HG03039 (cell line): ENCODE measurements around the gene CSNK1G3.

Experiments
- ATAC-seq: cut with Tn5 transposase; IDR thresholded peaks from one replicate; pipeline ENCODE4 v1.9.1; 2021; ENCODE audit warnings: mild to moderate bottlenecking, moderate library complexity; ENCODE audit not compliant: unreplicated experiment

CSNK1G3 gene

DNA sequence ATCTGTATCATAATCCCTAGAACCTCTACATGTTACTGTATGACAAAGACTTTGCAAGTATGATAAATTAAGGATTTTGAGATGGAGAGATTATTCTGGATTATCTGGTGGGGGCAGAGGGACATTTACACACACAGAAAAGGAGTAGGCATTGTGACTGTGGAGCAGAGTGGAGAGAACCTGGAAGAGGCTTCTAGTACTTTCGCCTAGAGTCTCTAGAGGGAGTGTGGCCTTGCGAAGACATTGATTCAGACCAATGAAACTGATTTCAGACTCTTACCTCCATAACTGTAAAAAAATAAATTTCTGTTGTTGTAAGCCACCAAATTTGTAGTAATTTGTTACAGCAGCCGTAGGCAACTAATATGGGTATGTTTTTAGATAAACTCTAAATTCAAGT is 45.9 kb downstream of the CSNK1G3 start:
- no peak for ATAC-seq

DNA sequence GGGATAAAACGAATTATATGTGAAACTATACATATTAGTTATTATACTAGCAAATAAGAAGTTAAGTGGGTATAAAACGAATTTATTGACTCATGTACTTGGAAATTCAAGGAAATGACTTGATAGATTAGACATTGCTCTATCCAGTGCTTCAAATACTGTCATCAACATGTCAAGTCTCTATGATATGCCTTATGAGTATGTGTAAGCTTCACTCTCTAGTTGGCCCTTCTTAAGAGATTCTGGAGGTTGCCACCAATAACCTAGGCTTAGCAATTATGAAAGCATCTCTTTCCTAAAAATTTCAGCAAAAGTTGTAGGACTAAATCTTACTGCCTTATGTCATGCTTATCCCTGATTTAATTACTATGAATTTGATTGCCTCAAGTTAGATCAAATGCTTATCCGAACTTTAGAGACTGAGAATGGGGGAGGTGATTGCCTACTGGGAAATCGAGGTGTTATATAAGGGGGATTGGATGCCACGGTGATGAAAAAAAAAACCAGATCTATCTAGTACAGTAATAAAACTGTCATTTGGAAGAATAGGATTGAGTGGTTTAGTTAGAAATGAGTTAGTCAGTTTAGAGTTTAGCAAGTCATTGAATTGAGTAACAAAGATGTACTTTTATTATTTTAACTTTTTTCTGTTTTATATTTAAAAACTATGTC is 46.9 kb downstream of the CSNK1G3 start:
- no peak for ATAC-seq

DNA sequence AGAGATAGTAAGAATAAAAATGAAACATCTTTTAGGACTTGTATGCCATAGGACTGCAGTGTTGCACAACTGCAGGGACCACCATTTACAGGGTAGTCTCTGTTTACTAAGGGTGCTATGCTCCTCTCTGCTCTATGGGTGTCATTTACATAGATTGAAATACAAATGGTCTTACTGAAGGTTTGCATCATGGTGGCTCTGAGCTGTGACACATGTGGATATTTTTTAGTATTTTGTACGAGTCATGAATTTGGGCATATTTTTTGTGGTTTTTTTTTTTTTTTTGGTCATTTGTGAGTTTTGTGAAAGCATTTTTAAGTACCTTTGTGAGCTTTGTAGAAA is 47.4 kb downstream of the CSNK1G3 start:
- no peak for ATAC-seq

DNA sequence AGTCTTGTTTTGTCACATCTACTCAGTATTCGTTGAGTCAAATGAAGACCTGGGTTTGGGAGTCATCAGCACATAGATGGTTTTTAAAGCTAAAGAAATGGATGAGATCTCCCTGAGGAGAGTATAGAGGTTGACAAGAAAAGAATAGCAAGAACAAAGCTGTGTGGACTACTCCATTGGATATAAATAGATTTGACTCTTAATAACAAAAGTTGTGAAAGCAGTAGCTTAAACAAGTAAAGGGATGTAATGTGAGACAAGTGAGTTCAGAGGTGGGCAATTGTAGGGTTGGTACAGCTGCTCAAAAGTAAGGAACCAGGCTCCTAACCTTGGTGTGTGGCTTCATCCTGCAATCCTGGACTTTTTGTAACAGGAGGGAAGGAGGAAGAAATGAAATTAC is 49.3 kb downstream of the CSNK1G3 start:
- no peak for ATAC-seq

DNA sequence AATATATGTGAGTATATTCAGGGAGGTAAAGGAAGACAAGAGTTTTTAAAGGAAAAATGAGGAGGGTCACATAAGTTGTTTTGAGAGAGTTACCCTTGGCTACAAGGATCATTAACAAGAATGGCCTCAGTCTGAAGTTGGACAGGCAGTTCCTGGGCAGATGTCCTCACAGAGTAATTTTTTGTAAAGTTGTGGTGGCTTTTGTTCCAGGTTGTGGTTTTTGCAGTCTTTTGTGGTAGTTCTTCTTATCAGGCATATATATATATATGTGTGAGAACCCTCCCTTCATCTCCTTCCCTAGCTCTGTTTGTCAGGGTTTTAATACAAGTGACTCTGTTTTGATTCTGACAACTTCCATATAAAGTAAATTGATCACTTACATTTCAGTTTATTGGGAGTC is 60.0 kb downstream of the CSNK1G3 start:
- no peak for ATAC-seq

DNA sequence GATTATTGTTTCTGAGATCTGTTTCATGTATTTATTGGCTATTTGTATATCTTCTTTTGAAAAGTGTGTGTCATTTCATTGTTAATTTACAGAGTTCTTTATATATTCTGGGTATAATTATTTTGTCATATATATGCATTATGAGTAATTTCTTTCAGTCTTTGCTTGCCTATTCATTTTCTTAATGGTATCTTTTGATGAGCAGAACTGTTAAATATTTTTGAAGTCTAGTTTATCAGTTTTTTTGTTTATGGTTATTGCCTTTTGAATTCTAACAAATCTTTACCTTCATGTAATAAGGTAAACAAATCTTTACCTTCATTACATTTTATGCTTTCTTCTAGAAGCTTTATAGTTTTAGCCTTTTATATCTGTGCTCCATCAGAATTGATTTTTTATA is 66.4 kb downstream of the CSNK1G3 start:
- no peak for ATAC-seq

DNA sequence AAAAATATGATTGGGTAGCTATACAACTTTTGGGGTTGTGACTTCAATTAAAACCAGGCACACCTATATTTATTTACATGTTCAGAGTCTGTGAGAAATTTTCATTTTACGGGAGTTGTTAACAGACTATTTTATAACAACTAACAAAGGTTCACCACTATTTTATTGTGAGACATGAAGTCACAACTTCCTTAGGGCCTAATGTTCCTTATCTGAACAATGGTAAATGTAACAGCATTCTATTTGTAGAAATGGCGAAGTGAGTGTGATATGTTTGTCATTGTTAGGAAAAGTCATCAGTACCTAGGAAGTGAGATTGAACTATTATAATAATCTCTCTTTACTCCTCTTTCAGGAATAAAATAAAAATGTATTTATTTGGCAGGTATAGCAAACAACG is 67.4 kb downstream of the CSNK1G3 start:
- no peak for ATAC-seq

DNA sequence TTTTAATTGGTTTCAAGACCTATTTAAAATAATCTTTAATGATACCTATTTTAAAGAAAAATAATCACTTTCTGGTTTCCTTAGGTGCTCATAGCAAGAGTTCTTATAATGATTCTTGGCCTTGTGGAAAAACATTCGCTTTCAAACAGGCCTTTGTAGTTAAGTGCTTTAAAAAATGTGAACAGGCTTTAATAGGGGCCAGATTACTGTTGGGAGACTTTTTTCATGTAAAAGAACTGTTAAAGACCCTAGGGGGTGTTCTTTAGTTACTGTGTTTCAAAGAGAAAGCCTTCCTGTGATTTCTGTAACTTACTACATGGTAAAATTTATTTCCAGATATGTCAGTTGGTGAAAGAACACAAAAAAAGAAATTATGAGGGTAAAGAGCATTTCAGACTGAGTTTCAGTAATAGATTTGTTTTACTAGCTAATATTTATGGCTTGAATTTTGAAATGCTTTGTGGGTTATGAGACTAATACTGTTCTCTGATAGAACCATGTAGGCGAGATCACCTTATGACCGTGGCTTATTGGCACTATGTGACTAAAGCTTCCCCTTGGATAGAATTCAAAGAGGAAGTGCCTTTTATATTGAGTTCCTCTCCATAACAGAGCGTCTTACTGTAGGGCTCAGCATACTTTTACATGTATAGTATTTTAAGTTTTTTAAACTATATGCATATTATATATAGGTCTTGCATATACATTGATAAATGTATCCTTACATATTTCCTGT is 70.7 kb downstream of the CSNK1G3 start:
- no peak for ATAC-seq

DNA sequence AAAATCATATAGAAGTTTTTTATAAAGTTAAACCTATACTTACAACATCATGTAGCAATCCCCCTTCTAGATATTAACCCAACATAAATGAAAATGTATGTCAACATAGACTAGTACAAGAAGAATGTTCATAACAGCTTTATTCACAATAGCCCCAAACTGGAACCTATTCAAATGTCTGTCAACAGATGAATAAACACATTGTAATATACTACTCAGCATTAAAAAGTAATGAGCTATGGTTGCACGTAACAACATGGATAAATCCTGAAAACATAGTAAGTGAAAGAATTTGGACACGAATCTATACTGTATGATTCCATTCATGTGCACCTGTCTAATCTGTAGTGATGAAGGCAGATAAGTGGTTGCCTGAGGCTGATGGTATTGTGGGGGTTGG is 73.9 kb downstream of the CSNK1G3 start:
- ATAC-seq = no peak

DNA sequence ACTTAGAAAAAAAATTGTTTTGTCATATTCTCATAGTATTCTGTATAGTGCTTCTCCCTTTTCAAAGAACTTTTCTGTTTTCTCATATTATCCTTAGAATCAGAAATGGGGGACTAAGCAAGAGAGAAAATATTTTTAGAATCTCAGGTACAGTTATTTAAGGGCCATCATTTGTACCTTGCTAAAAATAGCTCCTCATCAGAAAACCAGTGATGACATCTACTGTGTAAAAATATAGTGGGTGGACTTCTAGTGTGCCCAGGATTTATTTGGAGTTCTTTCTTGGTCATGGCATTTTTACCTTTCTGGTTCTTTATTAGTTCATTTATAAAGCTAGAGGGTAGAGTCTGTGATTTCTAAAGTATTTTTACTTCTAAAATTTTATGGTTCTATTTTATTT is 82.5 kb downstream of the CSNK1G3 start:
- ATAC-seq = no peak

DNA sequence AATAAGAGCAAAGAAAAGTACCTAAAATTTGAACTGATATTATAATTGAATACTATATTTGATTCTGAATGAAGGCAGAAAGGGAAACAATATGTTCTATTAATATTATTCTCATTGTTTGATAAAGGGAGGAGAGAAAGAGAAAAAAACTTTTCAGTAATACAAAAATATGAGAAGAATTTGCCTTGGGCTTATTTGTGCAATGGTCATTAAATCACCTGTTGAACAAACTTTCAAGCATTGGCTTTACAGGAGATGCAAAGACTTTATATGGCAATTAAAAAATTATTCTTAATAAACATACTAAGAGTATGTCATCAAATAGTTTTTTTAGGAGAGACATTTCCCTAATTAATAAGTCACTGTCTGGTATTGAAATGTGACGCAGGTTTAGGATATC is 85.0 kb downstream of the CSNK1G3 start:
- no peak for ATAC-seq

DNA sequence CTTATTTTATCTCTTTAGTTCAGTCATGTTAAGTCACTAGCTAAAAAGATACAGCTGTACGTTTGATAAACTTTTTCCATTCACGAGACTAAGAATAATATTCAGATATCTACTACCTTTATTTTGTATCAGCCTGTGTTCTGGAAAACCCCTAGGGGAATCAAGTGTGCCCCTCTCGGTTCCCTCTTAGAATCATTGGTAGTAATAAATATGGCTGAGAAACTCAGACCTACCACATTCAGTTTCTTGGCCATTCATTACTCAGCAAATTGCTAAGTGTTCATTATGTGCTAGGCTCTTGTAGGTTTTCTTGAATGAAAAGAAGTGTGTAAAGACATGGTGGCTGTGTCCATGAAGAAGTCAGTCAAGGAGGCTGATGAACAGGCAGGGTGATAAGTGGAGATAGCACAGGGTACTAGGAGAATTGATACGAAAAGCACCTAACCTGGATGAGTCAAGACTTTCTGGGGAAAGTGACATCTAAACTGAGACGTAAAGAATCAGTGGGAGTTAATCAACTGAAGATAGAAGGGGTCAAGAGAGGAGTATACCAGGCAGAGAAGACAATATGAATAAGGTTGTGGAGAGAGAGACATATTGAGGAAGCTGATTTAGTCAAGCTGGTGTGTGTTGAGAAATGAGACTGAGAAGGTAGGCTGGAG is 86.2 kb downstream of the CSNK1G3 start:
- peak; percentile 46 for ATAC-seq

DNA sequence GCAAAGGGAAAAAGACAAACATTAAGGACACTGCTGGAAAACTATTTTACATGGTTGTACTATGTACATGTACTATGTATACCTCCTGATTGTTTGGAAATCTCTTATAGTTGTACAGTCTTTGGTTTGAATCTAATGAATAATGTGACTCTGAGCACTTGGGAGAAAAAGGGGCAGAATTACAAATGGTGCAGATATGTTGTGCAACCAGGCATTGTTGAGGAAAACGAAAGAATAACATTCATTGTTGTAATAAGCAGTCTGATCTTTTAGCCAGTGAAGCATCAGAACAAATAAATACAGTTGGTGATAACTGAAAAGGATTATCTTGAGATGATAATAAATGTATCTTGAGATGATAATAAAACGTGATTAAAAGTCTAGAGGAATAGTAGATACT is 87.2 kb downstream of the CSNK1G3 start:
- ATAC-seq = no peak

DNA sequence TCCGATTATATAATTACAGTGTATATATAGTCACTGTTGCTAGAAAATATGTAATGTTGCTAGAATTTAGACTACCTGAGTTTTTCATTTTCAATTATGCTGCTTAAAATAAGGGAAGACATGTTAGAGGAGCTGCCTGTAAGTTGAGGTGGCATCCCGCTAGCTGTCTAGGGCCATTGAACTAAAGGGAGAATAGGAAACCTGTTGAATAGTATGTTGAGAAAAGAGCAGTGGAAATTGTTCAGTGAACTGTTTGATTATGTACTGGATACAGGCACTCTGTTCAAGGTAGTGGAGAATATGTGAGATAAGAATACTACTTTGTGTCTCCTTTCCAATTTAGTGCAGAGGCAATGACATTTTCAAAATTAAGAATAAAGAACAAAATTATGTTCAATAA is 89.6 kb downstream of the CSNK1G3 start:
- no peak for ATAC-seq

DNA sequence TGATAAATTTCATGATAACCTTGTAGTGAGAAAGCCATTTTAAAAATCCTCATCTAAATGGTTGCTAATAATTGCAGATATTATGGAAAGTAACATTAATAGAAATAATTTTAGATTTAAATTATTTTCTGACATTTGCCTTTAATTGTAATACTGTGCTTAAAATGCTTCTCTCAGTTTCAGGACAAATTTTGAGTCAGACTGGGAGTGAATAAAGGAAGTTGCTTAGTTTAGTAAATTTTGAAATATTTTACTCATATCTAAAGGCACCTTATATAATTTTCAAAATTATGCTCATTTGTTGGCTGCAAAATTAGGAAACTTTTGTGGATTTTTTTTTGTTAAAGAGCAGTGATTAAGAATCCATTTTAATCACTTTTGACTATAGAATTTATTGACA is 93.8 kb downstream of the CSNK1G3 start:
- ATAC-seq = peak; percentile 67

DNA sequence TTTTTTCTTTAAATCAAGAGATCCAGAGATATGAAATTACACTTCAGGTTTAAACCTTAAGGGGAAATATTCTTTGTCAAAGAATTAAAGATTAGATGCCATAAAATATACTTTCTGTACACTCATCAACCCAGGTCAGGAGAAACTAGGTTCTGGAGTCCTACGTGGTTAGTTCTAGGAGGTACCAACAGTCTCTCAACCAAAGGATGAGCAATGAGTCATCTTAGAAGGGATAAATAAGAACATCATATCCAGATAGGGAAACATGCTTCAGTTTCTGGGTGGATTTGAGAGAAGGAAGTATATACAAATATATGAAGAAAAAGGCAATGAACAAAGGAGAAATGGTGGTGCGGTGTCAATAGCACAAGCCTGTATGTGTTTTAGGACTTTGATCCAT is 98.2 kb downstream of the CSNK1G3 start:
- no peak for ATAC-seq

DNA sequence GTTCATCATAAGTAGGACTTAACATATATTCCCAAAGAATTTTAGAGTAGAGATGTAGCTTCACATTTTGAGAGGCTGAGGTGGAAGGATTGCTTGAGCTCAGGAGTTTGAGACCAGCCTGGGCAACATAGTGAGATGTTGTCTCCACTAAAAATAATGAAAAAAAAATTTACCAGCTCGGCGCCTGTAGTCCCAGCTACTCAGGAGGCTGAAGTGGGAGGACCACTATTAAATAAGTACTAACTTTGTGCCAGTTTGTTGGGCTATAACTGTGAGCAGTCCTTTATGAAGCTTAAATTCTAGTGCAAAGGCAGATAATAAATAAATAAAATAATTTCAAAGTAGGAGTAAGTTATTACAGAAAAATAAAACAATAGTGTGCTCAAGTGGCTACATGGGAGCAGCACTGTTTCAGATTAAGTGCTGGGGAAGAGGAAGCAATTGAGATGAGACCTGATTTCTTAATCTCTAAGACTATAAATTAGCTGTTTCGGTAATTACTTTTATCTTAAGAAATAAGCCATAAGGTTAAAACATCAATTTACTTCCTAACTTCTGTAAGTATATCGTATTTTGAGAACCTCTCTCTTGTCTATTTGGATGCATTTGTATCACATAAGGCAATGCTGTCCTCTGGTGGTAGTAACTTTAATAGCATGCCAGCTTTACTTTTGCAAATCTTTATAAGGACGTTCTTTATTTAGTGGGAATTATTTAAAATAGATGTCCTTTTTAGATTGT is 98.9 kb downstream of the CSNK1G3 start:
- no peak for ATAC-seq

DNA sequence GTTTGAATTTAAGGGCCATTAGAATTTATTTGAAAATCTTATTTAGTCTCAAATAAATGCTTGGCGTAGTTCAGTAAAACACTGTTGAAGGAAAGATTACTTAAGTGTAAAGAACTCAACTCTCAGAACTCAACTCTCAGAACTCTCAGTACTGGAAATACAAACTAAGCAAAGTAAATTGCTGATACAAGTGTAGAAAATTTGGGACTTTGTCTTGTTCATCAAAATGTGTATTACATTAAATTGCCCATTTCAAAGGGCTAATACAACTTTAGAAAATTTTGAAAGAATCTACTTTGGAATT is 99.4 kb downstream of the CSNK1G3 start:
- ATAC-seq = no peak

DNA sequence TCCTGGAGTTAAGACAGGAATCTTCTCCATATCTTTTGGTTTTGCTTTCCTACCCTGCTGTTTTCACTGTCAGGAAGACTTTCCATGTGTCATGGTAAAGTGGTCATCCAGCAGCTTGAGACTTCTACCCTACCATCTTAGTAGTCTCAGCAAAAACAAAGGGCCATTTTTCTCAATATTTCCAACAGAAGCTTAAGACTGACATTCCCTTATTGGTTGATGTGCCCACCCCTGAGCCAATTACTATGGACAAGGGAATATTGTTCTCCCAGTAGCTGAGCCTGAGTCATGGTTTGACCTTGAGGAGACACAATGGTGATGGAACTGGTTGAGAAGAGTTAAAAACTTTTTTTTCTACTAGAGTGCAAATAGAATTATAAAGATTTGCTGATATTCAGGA is 105.6 kb downstream of the CSNK1G3 start:
- no peak for ATAC-seq

DNA sequence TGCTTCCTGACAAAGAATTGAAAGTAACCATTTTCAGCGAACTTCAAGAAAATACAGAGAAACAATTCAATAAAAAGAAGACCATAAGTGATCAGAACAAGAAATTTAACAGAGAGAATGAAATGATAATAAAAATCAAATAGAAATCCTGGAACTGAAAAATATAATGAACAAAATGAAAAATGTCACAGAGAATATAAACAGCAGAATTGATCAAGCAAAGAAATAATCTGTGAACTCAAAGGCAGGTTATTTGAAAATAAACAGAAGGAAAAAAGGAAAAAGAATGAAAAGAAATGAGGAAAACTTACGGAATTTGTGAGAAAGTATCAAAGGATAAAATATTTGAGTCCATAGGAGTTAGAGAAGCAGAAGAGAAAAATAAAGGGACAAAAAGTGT is 114.1 kb downstream of the CSNK1G3 start:
- ATAC-seq = no peak

DNA sequence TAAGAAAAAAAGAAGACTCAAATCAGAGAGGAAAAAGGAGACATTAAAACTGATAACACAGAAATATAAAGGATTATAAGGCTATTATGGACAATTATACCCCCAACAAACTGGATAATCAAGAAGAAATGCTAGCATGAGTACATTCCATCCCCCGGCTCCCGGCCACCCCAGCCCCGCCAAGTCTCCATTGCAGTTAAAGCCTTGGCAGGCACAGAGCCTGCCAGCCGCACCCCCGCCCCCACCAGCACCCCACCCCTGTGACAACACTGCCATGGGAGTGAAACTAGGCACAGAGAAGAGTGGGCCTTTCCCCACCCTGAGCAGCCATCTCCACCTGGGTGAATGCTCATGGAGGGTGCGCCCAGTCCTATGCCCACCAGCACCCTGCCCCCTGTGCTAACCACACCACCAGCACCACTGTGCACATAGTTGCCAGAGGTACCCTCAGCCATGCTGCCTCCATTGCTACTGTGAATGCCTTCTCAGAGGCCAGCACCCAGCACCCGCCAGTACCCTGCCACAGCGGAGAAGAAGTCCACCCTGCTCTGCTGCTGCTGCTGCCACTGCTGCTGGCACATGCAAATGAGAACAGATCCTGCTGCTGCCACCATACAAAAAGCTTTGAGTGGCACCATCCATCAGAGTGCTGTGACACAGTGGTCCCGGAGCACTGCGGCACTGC is 117.0 kb downstream of the CSNK1G3 start:
- no peak for ATAC-seq
